GM10847 (cell line): ENCODE results near the gene ITIH5.

Experiments
- POLR2A ChIP-seq: IDR thresholded peaks from 2 replicates; pipeline ENCODE4 v1.6.1; 2011; ENCODE audit not compliant: insufficient read length; ENCODE audit errors: extremely low read depth

The ITIH5 gene

GRCh38 chr10:7546385-7546967, 120.3 kb downstream of the ITIH5 start:
- TF ChIP-seq POLR2A: no peak

GRCh38 chr10:7545792-7546191, 121.0 kb downstream of the ITIH5 start:
- TF ChIP-seq POLR2A: no peak

GRCh38 chr10:7545261-7545660, 121.5 kb downstream of the ITIH5 start:
- no peak for TF ChIP-seq POLR2A

- no peak for TF ChIP-seq POLR2A
These were observed 122.6 kb downstream of the ITIH5 start for GRCh38 chr10:7544203-7544602.

- TF ChIP-seq POLR2A: no peak
These were observed 124.4 kb downstream of the ITIH5 start for GRCh38 chr10:7542189-7542914.

GRCh38 chr10:7541137-7542087, 125.4 kb downstream of the ITIH5 start:
- TF ChIP-seq POLR2A: no peak

GRCh38 chr10:7538970-7539654, 127.7 kb downstream of the ITIH5 start:
- no peak for TF ChIP-seq POLR2A

GRCh38 chr10:7537126-7537525, 129.6 kb downstream of the ITIH5 start:
- TF ChIP-seq POLR2A: no peak

- no peak for TF ChIP-seq POLR2A
These were observed 132.3 kb downstream of the ITIH5 start for GRCh38 chr10:7534480-7534852.

- TF ChIP-seq POLR2A: no peak
These were observed 132.9 kb downstream of the ITIH5 start for GRCh38 chr10:7533657-7534479.

GRCh38 chr10:7532723-7533498, 133.9 kb downstream of the ITIH5 start:
- no peak for TF ChIP-seq POLR2A

GRCh38 chr10:7529638-7530037, 137.1 kb downstream of the ITIH5 start:
- no peak for TF ChIP-seq POLR2A

GRCh38 chr10:7527468-7527867, 139.3 kb downstream of the ITIH5 start:
- no peak for TF ChIP-seq POLR2A

GRCh38 chr10:7526017-7526400, 140.8 kb downstream of the ITIH5 start:
- TF ChIP-seq POLR2A: no peak
